ENCODE measurements around the gene ENTPD3. TPM values are rescaled to one million over a fixed set of nuclear protein-coding genes. Genes with fewer than 3 reads are reported as not detected.

Gene ENTPD3
- total RNA-seq, 2 donors from 2014 or later, result 3.0 TPM; not detected in 1

DNA sequence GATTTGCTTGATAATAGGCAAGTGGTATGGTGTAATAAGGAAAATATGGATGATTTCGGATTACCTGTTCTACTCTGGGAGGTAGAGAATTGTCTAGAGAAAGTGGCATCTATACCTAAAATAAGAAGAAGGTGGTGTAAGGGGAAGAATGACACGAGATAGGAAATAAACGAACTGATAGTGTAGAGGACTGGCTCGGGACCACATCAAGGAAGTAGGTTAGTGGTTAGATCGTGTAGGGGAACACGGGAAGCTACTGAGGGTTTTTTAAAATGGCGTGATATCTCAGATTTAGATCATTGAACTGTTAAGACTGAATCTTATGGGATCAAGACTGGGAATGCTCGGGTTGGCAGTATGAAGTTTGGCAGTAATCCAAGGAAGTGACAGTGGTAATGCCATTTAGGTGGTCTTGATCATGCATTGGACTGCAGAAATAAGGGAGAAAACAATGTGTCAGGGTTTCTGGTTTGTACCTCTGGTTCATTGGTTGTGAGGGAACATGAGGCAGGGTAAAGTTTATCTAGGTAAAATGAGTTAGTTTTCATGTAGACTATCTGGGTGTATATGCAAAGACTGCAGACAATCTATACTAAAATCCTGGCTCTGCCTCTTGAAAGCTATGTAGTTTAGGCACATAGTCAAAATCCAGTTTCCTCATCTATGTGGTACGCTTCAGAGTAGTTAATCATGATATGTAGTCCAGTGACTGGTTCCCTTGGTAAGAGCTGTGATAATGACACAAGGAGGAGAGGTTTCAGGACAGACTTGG lies 77.5 kb downstream of the ENTPD3 start:
- ATAC-seq (ENCODE audit: insufficient number of reproducible peaks, low FRiP score, low read depth) (no peak), DNase-seq (ENCODE audit: low spot score) (no peak)
- no peaks in the 10 kb centered on the region for H3K27me3 ChIP-seq (replicated peaks; ENCODE audit: insufficient read depth)
- H3K36me3 ChIP-seq, result peaks cover 32% of the 10 kb centered on the region
- no peak overlapping the region for H3K27ac ChIP-seq
- TF ChIP-seq, protein P1, sequence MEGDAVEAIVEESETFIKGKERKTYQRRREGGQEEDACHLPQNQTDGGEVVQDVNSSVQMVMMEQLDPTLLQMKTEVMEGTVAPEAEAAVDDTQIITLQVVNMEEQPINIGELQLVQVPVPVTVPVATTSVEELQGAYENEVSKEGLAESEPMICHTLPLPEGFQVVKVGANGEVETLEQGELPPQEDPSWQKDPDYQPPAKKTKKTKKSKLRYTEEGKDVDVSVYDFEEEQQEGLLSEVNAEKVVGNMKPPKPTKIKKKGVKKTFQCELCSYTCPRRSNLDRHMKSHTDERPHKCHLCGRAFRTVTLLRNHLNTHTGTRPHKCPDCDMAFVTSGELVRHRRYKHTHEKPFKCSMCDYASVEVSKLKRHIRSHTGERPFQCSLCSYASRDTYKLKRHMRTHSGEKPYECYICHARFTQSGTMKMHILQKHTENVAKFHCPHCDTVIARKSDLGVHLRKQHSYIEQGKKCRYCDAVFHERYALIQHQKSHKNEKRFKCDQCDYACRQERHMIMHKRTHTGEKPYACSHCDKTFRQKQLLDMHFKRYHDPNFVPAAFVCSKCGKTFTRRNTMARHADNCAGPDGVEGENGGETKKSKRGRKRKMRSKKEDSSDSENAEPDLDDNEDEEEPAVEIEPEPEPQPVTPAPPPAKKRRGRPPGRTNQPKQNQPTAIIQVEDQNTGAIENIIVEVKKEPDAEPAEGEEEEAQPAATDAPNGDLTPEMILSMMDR (IDR thresholded peaks at IDR 0.05), result no peak
- H3K4me3 ChIP-seq, result no peak overlapping the region
- H3K9me3 ChIP-seq, result no peaks in the 10 kb centered on the region
- H3K4me1 ChIP-seq (ENCODE audit: control insufficient read depth in 1 of 2, low read depth in 2 of 2), result peaks cover 0 to under 1% of the 10 kb centered on the region in 2 donors

DNA sequence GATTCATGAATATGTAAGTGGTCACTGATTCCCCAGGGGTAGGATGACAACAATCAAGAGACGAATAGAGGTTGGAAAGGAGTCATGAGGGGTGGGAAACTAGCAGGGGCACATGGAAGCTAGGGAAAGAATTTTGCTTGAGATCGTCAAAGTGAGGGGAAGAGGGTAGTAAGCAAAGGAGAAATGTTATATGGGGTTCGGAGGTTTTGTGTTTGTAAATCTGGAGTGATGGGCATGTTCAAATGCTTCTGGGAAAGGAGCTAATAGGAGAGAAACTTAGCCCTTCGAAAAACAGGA lies 78.1 kb downstream of the ENTPD3 start:
- ATAC-seq (ENCODE audit: insufficient number of reproducible peaks, low FRiP score, low read depth) (no peak), DNase-seq (ENCODE audit: low spot score) (no peak)
- TF ChIP-seq, protein P1 (IDR thresholded peaks at IDR 0.05), result no peak
- H3K9me3 ChIP-seq, result no peaks in the 10 kb centered on the region
- peaks cover 32% of the 10 kb centered on the region for H3K36me3 ChIP-seq
- H3K27me3 ChIP-seq (replicated peaks; ENCODE audit: insufficient read depth), result no peaks in the 10 kb centered on the region
- H3K4me1 ChIP-seq (ENCODE audit: control insufficient read depth in 1 of 2, low read depth in 2 of 2), result no peaks in the 10 kb centered on the region
- H3K4me3 ChIP-seq, result no peak overlapping the region
- no peak overlapping the region for H3K27ac ChIP-seq

DNA sequence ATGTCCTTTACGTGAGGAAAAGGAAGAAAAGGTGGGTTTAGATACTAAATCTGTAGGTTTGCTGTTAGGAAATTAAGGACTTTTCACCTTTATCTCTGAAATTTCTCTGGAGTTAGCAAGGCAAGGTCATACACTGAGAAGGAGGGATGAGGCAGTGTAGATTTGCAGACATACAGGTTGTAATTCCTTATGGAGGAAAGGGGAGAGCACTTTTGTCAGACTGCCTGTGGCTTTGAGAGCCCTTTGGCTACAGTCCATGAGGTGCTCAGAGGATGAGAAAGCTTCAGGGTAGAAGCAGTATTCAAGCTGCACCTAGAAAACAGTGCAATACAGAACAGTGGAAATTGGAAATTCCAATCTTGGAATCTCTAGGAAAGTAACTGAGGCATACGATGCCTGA lies 78.5 kb downstream of the ENTPD3 start:
- Histone ChIP-seq H3K27ac (no peak overlapping the region), H3K27me3 (replicated peaks; ENCODE audit: insufficient read depth) (no peaks in the 10 kb centered on the region), H3K4me1 (ENCODE audit: control insufficient read depth in 1 of 2, low read depth in 2 of 2) (no peaks in the 10 kb centered on the region), H3K9me3 (no peaks in the 10 kb centered on the region), H3K4me3 (no peak overlapping the region), H3K36me3 (peaks cover 28% of the 10 kb centered on the region)
- DNase-seq (ENCODE audit: low spot score) (no peak), ATAC-seq (ENCODE audit: insufficient number of reproducible peaks, low FRiP score, low read depth) (no peak)
- TF ChIP-seq, protein P1 (IDR thresholded peaks at IDR 0.05), result no peak

DNA sequence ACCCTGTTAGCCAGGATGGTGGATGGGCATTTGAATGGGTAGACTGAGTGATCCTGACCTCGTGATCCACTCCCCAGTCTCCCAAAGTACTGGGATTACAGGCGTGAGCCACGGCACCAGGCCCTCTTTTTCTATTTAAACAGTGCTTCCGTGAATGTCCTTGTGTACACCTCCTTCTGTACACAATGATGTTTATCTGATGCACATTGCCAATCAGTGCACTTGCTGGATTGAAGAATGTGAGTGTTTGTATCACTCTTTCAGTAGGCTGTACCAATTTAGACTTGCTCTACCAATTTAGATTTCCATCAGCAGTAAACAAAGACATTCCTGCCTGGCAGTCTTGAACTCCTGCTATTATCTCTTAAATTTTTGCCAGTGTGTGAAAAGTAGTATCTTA lies 81.0 kb downstream of the ENTPD3 start:
- ATAC-seq (ENCODE audit: insufficient number of reproducible peaks, low FRiP score, low read depth), result no peak
- H3K4me3 ChIP-seq, result no peak overlapping the region
- TF ChIP-seq, protein P1 (IDR thresholded peaks at IDR 0.05), result no peak

DNA sequence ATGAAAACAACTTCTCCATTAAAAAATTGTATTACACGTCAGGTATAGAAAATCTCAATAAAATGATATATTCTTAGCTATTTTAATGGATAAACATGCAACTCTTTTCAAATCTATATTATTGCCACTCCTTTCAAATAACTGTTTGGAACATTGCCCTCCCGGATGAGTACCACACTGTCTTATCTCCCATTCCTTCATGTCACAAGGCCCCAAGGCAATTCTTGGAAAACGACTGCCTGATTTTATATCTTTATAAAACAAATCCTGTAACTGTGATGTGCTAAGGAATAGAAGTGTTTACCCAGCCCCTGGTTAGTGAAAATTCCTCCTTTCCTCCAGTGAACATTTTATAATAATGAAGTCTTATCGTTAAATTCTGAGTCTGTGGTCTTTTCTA lies 83.7 kb downstream of the ENTPD3 start:
- Histone ChIP-seq H3K9me3 (no peaks in the 10 kb centered on the region), H3K27ac (no peak overlapping the region), H3K36me3 (no peaks in the 10 kb centered on the region), H3K4me3 (no peak overlapping the region), H3K27me3 (replicated peaks; ENCODE audit: insufficient read depth) (no peaks in the 10 kb centered on the region), H3K4me1 (ENCODE audit: control insufficient read depth in 1 of 2, low read depth in 2 of 2) (no peaks in the 10 kb centered on the region)
- DNase-seq (ENCODE audit: low spot score) (no peak), ATAC-seq (ENCODE audit: insufficient number of reproducible peaks, low FRiP score, low read depth) (no peak)
- TF ChIP-seq, protein P1 (IDR thresholded peaks at IDR 0.05), result no peak

More for the DNA sequence above, 81.0 kb downstream of the ENTPD3 start:
- DNase-seq (ENCODE audit: low spot score), result no peak
- Histone ChIP-seq H3K4me1 (ENCODE audit: control insufficient read depth in 1 of 2, low read depth in 2 of 2) (no peaks in the 10 kb centered on the region), H3K27ac (no peak overlapping the region), H3K27me3 (replicated peaks; ENCODE audit: insufficient read depth) (no peaks in the 10 kb centered on the region), H3K9me3 (no peaks in the 10 kb centered on the region), H3K36me3 (peaks cover 7% of the 10 kb centered on the region)
